Superior temporal gyrus (tissue), 1 donor: ENCODE data around the gene PRR5.
A peak's percentile ranks its signal among the peaks of the same experiment; 100 is the strongest.

Experiments
- DNase-seq: peaks from one replicate; pipeline ENCODE4 v3.0.0-alpha.2; 2016; ENCODE audit errors: extremely low spot score

PRR5 gene

GRCh38 chr22:44692662-44693007, 9.4 kb upstream of the PRR5 start:
- DNase-seq: no peak

GRCh38 chr22:44693145-44693544, 8.9 kb upstream of the PRR5 start:
- DNase-seq: no peak

- no peak for DNase-seq
These were observed 8.2 kb upstream of the PRR5 start for GRCh38 chr22:44693756-44694155.

DNA sequence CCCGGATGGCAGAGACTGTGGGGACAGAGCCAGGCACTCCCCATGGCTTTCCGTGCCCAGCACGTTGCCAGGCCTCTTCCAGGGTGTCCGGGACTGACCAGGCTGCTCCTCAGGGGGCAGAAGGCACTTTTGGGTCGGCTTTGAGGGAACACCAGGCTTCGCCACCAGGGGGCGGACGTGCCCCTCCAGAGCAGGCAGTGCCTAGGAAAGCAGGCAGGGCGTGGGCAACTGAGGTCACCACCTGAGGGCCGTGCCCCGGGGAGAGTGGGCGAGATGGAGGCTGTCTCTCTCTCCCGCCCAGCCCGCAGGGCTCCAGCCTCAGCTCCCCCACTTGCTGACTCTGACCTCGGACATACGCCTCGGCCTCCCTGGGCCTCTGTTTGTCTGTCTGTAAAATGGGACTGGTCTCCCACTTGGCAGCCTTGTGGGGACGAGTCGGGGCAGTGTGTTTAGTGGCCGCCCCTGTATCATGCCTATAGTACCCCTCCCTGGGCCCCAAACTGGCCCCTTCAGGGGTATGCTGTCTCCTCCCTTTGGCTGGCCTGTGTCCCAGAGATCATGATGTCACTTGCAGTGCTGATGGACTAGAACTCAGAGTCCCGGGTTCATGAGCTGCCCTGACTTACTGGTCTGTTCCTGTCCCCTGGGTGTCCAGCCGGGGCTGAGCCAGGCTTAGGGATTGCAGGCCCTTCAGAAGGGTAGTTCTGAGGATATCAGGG, 4.4 kb upstream of the PRR5 start:
- peak; percentile 65 for DNase-seq

DNA sequence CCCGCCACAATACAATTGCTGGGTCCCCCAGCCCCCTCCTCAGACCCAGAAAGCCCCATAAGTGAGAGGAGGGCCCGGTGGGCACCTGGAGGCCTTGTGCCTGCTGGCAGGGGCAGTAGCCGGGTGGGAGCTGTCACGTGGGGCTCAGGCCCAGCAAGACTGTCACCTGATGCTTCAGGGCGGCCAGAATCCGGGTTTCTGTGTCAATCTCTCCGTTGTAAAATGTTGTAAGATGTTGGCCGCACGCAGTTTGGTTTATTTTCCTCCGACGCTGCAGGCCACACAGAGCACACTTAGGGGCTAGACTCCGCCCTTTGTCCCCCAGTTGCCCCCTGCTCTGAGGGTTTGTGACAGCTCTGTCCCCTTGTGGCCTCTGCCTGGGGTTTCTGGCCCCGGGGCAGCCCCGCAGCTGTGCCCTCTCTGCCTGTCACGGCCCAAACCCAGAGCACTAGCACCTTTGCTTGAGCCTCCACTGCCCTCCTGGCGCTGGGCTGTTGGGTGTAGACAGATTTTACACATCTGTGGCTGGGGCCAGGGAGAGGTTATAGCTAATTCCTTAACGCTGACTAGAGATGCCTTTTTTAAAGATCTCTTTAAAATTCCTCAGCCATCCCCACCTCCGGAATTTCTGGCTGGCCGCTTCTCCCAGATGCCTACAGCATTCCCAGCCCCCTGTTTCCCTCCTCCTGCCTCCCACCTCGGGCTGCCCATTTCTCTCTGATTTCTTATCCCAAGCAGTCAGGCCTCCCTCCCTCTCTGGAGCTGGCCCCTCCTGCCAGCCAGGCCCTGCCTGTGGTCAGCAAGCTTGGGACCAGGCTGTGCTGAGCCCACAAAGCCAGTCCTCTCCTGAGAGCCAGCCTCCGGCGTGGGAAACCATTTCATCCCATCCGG, 3.2 kb upstream of the PRR5 start:
- no peak for DNase-seq

- DNase-seq: no peak
These were observed 1.5 kb upstream of the PRR5 start for GRCh38 chr22:44700456-44700855.

DNA sequence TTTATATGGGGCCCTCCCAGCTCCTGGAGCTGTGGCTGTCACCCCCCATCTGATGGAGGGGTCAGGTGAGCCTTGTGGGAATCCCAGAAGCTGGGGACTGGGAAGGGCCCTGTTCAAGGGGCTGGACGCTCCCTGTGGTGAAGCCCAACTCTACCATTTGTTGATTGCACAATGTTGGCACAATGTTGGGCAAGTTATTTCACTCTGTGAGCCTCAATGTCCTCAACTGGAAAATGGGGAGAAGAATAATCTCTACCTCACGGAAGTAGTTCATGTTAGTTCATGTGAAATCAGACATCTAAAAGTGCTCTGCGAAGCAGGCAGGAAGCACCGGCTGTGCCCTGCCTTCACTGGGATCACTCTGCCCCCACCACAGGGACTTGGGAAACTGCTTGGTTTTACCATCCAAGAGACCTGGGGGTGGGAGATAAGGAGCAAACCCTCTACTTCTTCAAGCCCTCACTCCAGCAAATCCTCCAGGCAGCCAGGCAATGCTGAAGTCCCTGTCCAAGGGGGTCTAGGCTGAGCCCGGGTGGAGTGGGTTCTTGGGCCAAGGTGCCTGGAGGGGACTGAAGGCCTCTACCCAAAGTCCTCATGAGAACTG, 715 bp upstream of the PRR5 start:
- no peak for DNase-seq

DNA sequence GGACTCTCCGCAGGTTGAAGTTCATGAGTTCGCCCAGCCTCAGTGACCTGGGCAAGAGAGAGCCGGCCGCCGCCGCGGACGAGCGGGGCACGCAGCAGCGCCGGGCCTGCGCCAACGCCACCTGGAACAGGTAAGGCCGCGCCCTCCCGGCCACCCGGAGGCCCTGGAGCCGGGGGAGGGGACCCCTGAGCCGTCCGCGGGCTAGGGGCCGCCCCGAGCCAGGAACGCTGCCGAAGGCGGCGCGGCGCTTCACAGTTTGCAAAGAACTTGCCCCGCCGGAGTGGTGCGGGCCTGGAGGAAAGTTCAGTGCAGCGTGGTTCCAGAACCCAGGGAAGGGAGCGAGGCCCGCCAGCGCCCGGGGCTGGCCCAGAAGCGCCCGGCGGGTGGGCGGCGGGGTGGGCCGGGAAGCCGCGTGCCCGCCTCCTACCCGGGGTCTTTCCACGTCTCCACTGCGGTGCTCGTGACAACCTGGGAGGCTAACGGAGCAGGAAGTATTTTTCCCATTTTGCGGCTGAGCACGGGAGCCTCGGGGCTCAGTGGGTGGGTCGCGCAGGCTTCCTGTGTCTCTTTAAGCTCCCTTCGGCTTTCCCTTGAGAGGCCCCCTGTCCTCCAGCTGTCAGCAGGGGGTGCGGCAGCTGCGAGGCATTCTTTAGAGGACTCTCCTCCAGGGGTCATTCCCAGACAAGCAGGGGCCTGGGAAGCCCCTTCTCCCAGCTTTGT, 635 bp downstream of the PRR5 start:
- DNase-seq: no peak

GRCh38 chr22:44703255-44703870, 1.4 kb downstream of the PRR5 start:
- no peak for DNase-seq

DNA sequence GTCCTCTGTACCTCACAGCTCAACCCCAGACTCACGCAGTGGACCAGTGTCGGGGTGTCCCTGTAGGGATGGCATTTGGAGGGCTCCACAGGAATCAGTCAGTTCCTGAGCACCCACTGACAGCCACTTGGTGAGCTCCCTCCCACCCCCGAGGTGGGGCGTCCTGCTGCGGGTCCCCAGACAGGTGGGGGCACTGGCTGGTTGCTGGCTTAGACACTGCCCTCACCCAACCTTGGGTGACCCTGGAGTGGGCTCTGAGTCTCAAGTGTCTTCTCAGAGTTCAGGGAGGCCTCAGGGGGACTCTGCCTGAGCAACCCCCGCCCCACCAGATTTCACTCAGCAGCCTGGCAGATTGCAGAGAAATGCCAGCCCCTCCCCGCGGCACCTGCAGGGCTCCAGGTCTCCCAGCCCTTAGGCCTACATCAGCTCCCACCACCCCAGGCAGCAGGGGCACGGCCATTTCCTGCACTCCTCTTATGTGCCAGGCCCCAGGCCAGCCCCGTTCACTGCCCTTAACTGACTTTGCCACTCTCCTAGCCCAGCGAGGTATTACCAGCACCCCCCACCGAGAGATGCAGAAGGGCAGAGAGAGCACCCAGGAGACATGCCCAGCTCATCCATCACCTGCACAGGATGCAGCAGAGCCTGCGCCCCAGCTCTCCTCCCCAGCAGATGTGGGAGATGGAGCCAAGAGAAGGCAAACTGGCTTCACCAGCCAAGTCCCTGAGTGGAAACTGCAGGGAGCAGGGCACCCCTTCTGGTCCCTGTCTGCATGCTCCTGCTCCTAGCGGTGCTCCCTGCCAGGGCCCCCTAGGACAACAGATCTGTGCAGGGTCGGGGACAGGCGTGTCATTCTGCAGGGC, 2.4 kb downstream of the PRR5 start:
- no peak for DNase-seq

- no peak for DNase-seq
These were observed 3.0 kb downstream of the PRR5 start for GRCh38 chr22:44705022-44705297.

- DNase-seq: no peak
These were observed 4.5 kb downstream of the PRR5 start for GRCh38 chr22:44706488-44706887.

DNA sequence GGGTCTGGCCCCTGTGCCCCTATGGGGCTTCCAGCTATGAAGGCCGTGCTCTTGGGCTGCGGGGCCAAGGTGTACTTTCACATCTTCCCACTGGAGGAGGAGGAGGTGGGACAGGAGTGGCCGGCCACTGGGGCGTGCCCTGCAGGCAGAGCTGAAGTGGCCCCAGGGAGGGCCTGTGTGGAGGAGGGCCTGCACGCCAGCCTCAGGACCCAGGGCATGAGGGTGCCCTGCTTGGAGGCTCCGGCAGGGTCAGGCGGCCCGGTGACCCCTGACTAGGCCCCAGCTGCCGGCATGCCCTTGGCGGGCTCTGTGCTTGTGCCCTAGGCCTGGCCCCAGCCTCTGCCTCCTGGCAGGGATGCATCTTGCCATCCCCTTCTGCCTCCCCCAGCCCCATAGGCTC, 5.2 kb downstream of the PRR5 start:
- DNase-seq: no peak

DNA sequence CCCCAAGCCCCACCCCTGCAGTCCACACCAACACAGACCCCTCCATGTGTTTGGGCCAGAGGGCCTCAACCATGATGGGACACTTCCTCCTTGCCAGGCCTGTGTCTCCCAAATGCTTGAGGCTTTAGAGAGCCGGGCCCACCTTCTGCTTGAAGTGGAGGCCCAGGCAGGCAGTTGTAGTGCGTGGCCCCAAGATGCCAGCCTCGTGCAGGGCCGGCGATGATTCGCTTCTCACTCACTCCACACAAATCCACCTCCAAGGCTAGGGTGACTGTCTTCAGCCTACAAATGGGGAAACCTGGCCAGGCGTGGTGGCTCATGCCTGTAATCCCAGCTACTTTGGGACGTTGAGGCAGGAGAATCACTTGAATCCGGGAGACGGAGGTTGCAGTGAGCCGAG, 5.7 kb downstream of the PRR5 start:
- no peak for DNase-seq

DNA sequence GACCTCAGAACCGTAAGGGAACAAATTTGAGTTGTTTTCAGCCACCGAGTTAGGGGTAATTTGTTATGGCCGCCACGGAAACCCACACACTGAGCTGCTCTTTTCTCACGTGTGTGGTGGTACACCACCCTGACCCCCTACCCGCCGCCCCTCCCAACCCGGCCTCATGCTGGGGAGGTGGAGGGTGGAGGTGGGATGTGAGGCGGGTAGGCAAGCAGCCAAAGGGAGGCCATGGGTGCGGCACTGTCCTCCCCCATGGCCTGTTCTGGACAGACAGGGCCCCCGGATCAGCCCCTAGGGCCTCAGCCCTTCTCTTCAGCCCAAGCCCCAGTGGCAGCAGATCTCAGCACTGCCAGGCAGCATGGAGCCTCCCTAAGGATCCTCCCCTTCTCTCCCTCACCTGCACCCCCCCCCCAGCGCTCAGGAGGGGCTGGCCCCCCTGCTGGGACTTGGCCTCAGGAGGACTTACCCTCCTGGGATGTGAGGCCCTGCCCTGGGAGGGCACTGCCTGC, 7.9 kb downstream of the PRR5 start:
- no peak for DNase-seq

- DNase-seq: no peak
These were observed 8.7 kb downstream of the PRR5 start for GRCh38 chr22:44710474-44711240.

DNA sequence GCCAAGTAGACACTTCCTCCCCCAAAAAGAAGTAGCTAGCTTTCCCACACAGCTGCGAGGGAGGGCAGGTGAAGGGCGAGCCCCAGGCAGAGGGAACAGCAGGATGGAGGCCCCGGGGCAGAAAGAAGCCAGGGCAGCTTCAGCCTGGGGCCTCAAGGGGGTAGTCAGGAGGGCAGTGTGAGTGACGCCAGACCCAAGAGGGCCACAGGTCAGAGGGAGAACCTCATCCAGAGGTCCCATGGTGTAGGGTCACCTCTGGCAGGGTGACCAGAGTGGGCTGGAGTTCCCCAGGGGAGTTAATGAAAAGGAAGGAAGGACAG, 9.2 kb downstream of the PRR5 start:
- no peak for DNase-seq

DNA sequence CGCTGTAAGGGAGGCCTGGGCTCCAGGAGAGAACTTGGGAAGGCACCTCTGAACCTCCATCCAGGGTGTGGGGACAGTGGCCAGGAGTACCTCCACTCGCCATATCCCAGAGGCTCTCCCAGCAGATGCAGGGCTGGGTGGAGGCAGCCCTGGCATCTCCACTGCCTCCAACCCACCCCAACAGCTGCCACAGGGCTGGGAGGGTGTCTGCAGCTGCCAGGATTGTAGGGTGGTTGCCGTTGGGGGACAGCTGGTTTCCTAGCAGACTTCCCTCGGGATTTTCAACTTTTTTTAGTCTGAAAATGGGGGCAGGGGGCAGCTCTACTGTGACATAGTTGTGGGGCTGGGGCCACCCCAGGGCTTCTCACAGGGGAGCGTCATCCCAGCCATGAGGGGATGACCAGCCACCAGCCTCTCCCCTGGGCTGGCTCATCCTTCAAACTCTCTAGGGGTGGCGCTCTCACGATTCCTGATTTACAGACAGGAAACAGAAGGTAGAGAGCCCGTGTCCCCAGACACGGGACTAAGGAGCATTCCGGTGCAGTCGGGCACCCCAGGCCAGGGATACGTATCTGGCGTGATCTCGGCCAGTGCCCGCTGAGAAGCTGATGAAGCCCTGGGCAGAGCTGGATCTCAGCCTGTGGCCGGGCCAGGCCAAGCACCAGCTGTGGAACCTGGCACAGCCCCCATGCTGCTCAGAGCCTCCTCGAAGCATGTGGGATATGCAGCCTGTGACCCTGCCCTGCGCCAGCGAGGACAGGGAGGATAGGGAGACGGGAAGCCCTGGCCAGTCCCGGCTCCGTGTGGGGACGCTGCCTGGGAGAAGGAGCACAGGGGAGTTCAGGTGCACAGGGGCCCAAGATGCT, 9.9 kb downstream of the PRR5 start:
- no peak for DNase-seq

DNA sequence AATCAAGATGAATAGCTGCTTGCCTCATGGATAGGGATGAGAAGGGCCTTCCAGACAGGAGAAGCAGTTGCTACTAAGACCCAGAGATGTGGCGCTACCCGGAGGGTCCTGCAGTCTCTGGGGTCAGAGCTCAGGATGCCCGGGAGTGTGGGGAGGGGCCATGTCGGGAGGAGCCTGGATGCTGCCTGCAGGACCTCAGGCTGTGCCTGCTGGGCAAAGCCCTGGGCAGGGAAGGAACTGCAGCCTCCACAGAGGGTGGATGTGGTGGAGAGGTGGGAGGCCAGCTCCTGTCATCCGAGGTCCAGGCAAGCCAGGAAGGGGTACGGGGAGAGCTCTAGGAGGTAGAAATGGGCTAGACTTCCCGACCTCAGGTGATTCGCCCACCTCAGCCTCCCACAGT, 11.0 kb downstream of the PRR5 start:
- no peak for DNase-seq
